Measurements from ENCODE around the gene PLA2G6. TPM values are rescaled to one million over a fixed set of nuclear protein-coding genes. Genes with fewer than 3 reads are reported as not detected.
"Not testable (repeated sequence)": the region's sequence is repeated elsewhere in the genome, so short reads cannot be mapped to it uniquely, and the experiment has no call there.

PLA2G6 gene
- total RNA-seq, 1 donor, result 10.8 TPM

GRCh38 chr22:38079804-38080203 is 101.8 kb downstream of the PLA2G6 start:
- H3K4me3 ChIP-seq (ENCODE audit: low read depth, low read length), result no peak overlapping the region
- TF ChIP-seq CTCF (IDR thresholded peaks at IDR 0.05; ENCODE audit: insufficient read depth, low read depth, low read length), result no peak
- DNase-seq (ENCODE audit: low read depth), result no peak

GRCh38 chr22:38079208-38079607 is 102.4 kb downstream of the PLA2G6 start:
- DNase-seq (ENCODE audit: low read depth); H3K4me3 ChIP-seq (ENCODE audit: low read depth, low read length): not testable (repeated sequence)

GRCh38 chr22:38078046-38078840 is 103.4 kb downstream of the PLA2G6 start:
- no peak for DNase-seq (ENCODE audit: low read depth)
- TF ChIP-seq CTCF (IDR thresholded peaks at IDR 0.05; ENCODE audit: insufficient read depth, low read depth, low read length), result no peak
- H3K4me3 ChIP-seq (ENCODE audit: low read depth, low read length), result no peak overlapping the region

GRCh38 chr22:38077595-38077994 is 104.0 kb downstream of the PLA2G6 start:
- H3K4me3 ChIP-seq (ENCODE audit: low read depth, low read length), result no peak overlapping the region
- no peak for TF ChIP-seq CTCF (IDR thresholded peaks at IDR 0.05; ENCODE audit: insufficient read depth, low read depth, low read length)
- DNase-seq (ENCODE audit: low read depth), result no peak

GRCh38 chr22:38077096-38077495 is 104.5 kb downstream of the PLA2G6 start:
- TF ChIP-seq CTCF (IDR thresholded peaks at IDR 0.05; ENCODE audit: insufficient read depth, low read depth, low read length), result no peak
- no peak for DNase-seq (ENCODE audit: low read depth)
- no peak overlapping the region for H3K4me3 ChIP-seq (ENCODE audit: low read depth, low read length)

GRCh38 chr22:38075961-38076360 is 105.7 kb downstream of the PLA2G6 start:
- H3K4me3 ChIP-seq (ENCODE audit: low read depth, low read length), result no peak overlapping the region
- no peak for TF ChIP-seq CTCF (IDR thresholded peaks at IDR 0.05; ENCODE audit: insufficient read depth, low read depth, low read length)
- DNase-seq (ENCODE audit: low read depth), result no peak

GRCh38 chr22:38075105-38075825 is 106.4 kb downstream of the PLA2G6 start:
- H3K4me3 ChIP-seq (ENCODE audit: low read depth, low read length), result no peak overlapping the region
- no peak for DNase-seq (ENCODE audit: low read depth)
- TF ChIP-seq CTCF (IDR thresholded peaks at IDR 0.05; ENCODE audit: insufficient read depth, low read depth, low read length), result no peak

Data from fibroblast of villous mesenchyme (primary cell).